Activated CD4-positive, alpha-beta T cell treated with anti-CD3 and anti-CD28 coated beads, Interleukin-2, amount 10 ng/mL, durations not matched to agents 7 days and 5 days (primary cell): ENCODE measurements around the gene ESR1. TPM values are rescaled to one million over a fixed set of nuclear protein-coding genes. Genes with fewer than 3 reads are reported as not detected.
"Not testable (repeated sequence)": the region's sequence is repeated elsewhere in the genome, so short reads cannot be mapped to it uniquely, and the experiment has no call there.

Experiments used
- CTCF ChIA-PET: fragments of 350-600 bp; sonication (Branson Sonifier 250); formaldehyde crosslinking; loops from one replicate; lab custom pipeline; 2021; ENCODE audit warnings: antibody characterized with exemption; lab: Charles Lee
- POLR2A ChIA-PET: fragments of 350-600 bp; sonication (Branson Sonifier 250); formaldehyde crosslinking; loops from one replicate; lab custom pipeline; 2021; ENCODE audit warnings: antibody characterized with exemption; lab: Charles Lee
- DNase-seq: peaks from one replicate; pipeline ENCODE4 v3.0.0-alpha.2; 2020
- H3K27ac Mint-ChIP-seq: one replicate; pipeline ENCODE4 v1.8.0; 2021; ENCODE audit warnings: mild to moderate bottlenecking, moderate library complexity, mixed read lengths
- H3K27me3 Mint-ChIP-seq: one replicate; pipeline ENCODE4 v1.8.0; 2021; ENCODE audit warnings: mixed read lengths
- H3K36me3 Mint-ChIP-seq: one replicate; pipeline ENCODE4 v1.8.0; 2021; ENCODE audit warnings: low read depth, mixed read lengths
- H3K4me1 Mint-ChIP-seq: one replicate; pipeline ENCODE4 v1.8.0; 2021; ENCODE audit warnings: mixed read lengths
- H3K4me3 Mint-ChIP-seq: one replicate; pipeline ENCODE4 v1.8.0; 2021; ENCODE audit warnings: mild to moderate bottlenecking, moderate library complexity, mixed read lengths
- H3K9me3 Mint-ChIP-seq: one replicate; pipeline ENCODE4 v1.8.0; 2021; ENCODE audit warnings: mixed read lengths
- total RNA-seq, 2 experiments: library from RNA; stranded (reverse); gene quantifications; one replicate each; pipeline ENCODE4 v1.2.3, GENCODE V29; 2021

The ESR1 gene
- total RNA-seq, 2 experiments from 2014 or later: 1.00 to 2.2 TPM

DNA sequence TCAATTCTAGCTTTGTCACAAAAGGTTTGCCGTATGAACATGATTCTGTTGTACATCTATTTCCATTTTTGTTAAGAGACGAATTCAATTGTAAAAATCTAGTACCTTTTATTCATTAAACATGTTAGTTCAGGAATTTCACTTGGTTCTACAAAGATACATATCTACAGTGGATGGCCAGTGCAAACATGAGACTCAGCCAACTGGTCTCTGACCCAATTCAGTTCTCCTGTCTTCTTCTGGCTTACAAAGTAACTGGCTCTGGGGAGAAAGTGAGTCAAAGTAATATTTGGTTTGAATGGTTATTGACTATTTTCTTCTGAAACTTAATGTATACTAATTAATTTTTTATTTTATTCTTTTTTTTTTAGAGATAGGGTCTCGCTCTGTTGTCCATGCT is 70.0 kb downstream of the ESR1 start:
- Mint-ChIP-seq H3K9me3 (no peaks in the 10 kb centered on the region), H3K27me3 (no peaks in the 10 kb centered on the region), H3K4me1 (no peaks in the 10 kb centered on the region), H3K4me3 (no peak overlapping the region), H3K36me3 (no peaks in the 10 kb centered on the region), H3K27ac (no peak overlapping the region)
- ChIA-PET CTCF (interaction anchor here (0.6 kb wide), 1 partner anchor 42 kb away, joined by 3 read pairs; no protein-coding TSS in a partner anchor), POLR2A (no interaction called here)
- DNase-seq: no peak

DNA sequence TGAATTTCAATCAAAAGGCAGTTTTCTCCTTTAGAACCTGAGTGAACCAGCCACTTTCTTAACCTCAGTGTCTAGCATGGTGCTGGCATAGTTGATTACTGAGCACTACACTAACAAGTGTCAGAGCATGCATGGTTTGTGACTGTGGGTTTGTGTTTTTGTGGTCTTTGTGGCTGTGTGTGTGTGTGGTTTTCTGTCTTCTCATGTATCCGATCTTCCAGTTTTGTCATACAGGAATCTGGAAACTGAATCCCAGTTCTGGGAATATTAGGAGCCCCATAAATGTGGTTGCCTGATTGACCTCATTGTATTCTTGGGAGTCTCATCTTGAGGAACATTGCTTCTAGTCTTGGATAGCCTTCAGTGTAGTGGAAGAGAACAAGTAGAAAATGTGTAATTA is 73.7 kb downstream of the ESR1 start:
- Mint-ChIP-seq H3K4me1 (no peaks in the 10 kb centered on the region), H3K4me3 (no peak overlapping the region)
- POLR2A ChIA-PET: no interaction called here

DNA sequence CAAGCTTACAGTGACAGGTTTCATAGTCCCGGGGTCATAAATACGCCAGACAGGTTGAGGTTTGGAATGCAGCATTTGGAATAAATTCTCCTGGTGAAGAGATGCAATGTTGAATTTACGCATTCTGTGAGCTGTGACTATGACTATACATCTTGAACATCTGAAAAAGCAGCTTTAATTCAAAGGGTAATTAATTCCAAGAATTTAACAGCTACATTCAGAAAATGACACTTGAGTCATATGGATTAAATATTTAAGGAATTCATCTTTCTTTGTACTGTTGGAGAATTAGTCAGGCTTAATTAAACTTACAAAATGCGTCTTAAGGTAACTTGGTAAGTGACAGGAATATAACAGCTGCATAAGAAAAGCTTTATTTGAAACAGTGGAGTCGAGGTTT is 74.7 kb downstream of the ESR1 start:
- no peaks in the 10 kb centered on the region for H3K27me3 Mint-ChIP-seq

More for the DNA sequence above, 73.7 kb downstream of the ESR1 start:
- no peak overlapping the region for H3K27ac Mint-ChIP-seq
- H3K36me3 Mint-ChIP-seq: no peaks in the 10 kb centered on the region
- H3K27me3 Mint-ChIP-seq: no peaks in the 10 kb centered on the region
- no peak for DNase-seq
- H3K9me3 Mint-ChIP-seq: no peaks in the 10 kb centered on the region
- CTCF ChIA-PET: no interaction called here

DNA sequence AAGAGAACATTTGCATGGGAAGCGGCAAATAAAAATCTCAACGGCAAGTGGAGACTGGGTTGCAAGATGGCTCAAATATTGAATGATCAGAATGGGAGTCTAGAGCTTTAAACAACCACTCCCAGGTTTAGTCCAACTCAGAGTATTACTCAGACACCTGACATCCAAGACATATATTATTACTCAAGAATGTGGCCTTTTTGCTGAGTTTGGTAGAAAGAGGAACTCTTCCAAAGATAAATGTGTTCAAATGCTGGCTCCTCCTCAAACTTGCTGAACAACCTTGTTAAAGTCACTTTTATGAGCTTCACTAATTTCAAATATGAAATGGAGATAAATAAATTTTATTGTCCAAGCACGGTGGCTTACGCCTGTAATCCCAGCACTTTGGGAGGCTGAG is 77.8 kb downstream of the ESR1 start:
- H3K27me3 Mint-ChIP-seq: no peaks in the 10 kb centered on the region
- POLR2A ChIA-PET: no interaction called here
- CTCF ChIA-PET: no interaction called here
- no peak for DNase-seq
- H3K9me3 Mint-ChIP-seq: no peaks in the 10 kb centered on the region
- H3K27ac Mint-ChIP-seq: no peak overlapping the region
- H3K36me3 Mint-ChIP-seq: no peaks in the 10 kb centered on the region
- no peak overlapping the region for H3K4me3 Mint-ChIP-seq
- no peaks in the 10 kb centered on the region for H3K4me1 Mint-ChIP-seq

More for the DNA sequence above, 74.7 kb downstream of the ESR1 start:
- H3K9me3 Mint-ChIP-seq: no peaks in the 10 kb centered on the region
- ChIA-PET POLR2A (no interaction called here), CTCF (interaction anchor here (0.6 to 0.8 kb wide), 2 partner anchors 11 to 283 kb away, joined by 3 read pairs; no protein-coding TSS in a partner anchor)
- H3K36me3 Mint-ChIP-seq: no peaks in the 10 kb centered on the region
- H3K4me3 Mint-ChIP-seq: no peak overlapping the region
- no peaks in the 10 kb centered on the region for H3K4me1 Mint-ChIP-seq
- DNase-seq: no peak
- no peak overlapping the region for H3K27ac Mint-ChIP-seq

DNA sequence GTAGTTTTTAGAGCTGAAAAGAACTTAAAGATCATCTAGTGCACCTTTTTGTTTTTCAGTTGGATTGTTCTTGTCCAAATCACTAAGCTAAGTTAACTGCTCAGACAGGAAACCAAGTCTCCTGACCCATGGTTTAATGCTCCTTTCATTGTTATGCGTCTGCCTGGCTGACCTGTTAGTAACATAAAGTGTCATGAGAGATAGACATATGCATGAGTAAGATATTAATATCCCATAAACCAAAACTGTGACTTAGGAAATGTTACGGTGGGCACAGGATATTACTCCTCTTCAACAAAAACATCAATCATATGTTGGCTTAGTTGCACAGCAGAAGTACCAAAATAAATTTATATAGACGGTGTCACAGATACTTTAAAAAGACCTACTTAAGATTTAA is 84.0 kb downstream of the ESR1 start:
- POLR2A ChIA-PET: no interaction called here
- Mint-ChIP-seq H3K27me3 (no peaks in the 10 kb centered on the region), H3K4me1 (no peaks in the 10 kb centered on the region), H3K27ac (no peak overlapping the region), H3K9me3 (peaks cover 3% of the 10 kb centered on the region), H3K4me3 (no peak overlapping the region), H3K36me3 (no peaks in the 10 kb centered on the region)
- CTCF ChIA-PET: interaction anchor here (0.6 kb wide), 1 partner anchor 167 kb away, joined by 3 read pairs; no protein-coding TSS in a partner anchor
- DNase-seq: no peak

DNA sequence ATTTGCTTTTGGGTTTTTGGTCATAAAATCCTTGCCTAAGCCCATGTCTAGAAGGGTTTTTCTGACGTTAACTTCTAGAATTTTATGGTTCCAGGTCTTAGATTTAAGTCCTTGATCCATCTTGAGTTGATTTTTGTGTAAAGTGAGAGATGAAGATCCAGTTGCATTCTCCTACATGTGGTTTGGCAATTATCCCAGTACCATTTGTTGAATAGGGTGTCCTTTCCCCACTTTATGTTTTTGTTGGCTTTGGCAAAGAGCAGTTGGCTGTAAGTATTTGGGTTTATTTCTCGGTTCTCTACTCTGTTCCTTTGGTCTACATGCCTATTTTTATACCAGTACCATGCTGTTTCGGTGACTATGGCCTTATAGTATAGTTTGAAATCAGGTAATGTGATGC is 86.9 kb downstream of the ESR1 start:
- not testable (repeated sequence) for H3K9me3 Mint-ChIP-seq, H3K36me3 Mint-ChIP-seq

DNA sequence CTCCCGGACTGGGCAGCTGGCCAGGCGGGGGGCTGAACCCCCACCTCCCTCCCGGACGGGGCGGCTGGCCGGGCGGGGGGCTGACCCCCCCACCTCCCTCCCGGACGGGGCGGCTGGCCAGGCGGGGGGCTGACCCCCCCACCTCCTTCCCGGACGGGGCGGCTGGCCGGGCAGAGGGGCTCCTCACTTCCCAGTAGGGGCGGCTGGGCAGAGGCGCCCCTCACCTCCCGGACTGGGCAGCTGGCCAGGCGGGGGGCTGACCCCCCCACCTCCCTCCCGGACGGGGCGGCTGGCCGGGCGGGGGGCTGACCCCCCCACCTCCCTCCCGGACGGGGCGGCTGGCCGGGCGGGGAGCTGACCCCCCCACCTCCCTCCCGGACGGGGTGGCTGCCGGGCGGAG is 91.7 kb downstream of the ESR1 start:
- DNase-seq, H3K9me3 Mint-ChIP-seq, H3K27me3 Mint-ChIP-seq, POLR2A ChIA-PET, H3K36me3 Mint-ChIP-seq, H3K27ac Mint-ChIP-seq, CTCF ChIA-PET, H3K4me3 Mint-ChIP-seq, H3K4me1 Mint-ChIP-seq: not testable (repeated sequence)

More for the DNA sequence above, 86.9 kb downstream of the ESR1 start:
- H3K4me3 Mint-ChIP-seq, H3K27ac Mint-ChIP-seq, H3K27me3 Mint-ChIP-seq, H3K4me1 Mint-ChIP-seq, POLR2A ChIA-PET, DNase-seq, CTCF ChIA-PET: not testable (repeated sequence)

DNA sequence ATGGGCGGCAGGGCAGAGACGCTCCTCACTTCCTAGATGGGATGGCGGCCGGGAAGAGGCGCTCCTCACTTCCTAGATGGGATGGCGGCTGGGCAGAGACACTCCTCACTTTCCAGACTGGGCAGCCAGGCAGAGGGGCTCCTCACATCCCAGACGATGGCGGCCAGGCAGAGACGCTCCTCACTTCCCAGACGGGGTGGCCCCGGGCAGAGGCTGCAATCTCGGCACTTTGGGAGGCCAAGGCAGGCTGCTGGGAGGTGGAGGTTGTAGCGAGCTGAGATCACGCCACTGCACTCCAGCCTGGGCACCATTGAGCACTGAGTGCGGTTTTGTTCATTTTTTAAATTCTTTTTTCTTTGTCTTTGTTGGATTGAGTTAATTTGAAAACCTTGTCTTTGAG is 92.3 kb downstream of the ESR1 start:
- CTCF ChIA-PET: interaction anchor here (1.5 kb wide), 1 partner anchor 80 kb away, joined by 3 read pairs; no protein-coding TSS in a partner anchor
- H3K27me3 Mint-ChIP-seq, H3K4me3 Mint-ChIP-seq, H3K27ac Mint-ChIP-seq, H3K36me3 Mint-ChIP-seq, H3K9me3 Mint-ChIP-seq, DNase-seq, H3K4me1 Mint-ChIP-seq, POLR2A ChIA-PET: not testable (repeated sequence)

DNA sequence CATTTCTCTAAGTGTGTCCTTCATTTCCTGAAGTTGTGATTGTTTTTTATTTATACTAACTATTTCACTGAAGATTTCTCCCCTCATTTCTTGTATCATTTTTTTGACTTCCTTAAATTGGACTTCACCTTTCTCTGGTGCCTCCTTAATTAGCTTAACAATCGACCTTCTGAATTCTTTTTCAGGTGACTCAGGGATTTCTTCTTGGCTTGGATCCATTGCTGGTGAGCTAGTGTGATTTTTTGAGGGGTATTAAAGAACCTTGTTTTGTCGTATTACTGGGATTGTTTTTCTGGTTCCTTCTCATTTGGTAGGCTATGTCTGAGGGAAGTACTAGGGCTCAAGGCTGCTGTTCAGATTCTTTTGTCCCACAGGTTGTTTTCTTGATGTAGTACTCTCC is 92.8 kb downstream of the ESR1 start:
- CTCF ChIA-PET: interaction anchor here (1.5 kb wide), 1 partner anchor 80 kb away, joined by 3 read pairs; no protein-coding TSS in a partner anchor
- Mint-ChIP-seq H3K4me3 (no peak overlapping the region), H3K27ac (no peak overlapping the region), H3K4me1 (no peaks in the 10 kb centered on the region), H3K27me3 (peaks cover 2% of the 10 kb centered on the region), H3K9me3 (peaks cover 5% of the 10 kb centered on the region), H3K36me3 (peaks cover 2% of the 10 kb centered on the region)
- no peak for DNase-seq
- POLR2A ChIA-PET: no interaction called here

DNA sequence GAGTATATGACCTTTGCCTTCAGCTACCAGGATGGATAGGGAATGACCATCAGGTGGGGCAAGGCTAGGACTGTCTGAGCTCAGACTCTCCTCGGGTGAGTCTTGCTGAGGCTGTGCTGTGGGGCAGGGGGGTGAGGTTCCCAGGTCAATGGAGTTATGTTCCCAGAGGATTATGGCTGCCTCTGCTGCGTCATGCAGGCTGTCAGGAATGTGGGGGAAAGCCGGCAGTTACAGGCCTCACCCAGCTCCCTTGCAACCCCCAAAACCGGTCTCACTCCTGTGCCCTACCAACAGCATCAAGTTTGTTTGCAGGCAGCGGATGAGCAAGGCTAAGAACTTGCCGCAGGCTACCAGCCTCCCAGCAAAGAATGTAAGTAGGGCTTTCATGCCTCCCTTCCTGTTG is 93.5 kb downstream of the ESR1 start:
- peaks cover 2% of the 10 kb centered on the region for H3K36me3 Mint-ChIP-seq
- no peak overlapping the region for H3K27ac Mint-ChIP-seq
- CTCF ChIA-PET: interaction anchor here (1.5 kb wide), 1 partner anchor 81 kb away, joined by 3 read pairs; no protein-coding TSS in a partner anchor
- no peaks in the 10 kb centered on the region for H3K4me1 Mint-ChIP-seq
- no peak overlapping the region for H3K4me3 Mint-ChIP-seq
- POLR2A ChIA-PET: no interaction called here
- DNase-seq: no peak
- H3K27me3 Mint-ChIP-seq: peaks cover 2% of the 10 kb centered on the region
- peaks cover 5% of the 10 kb centered on the region for H3K9me3 Mint-ChIP-seq

DNA sequence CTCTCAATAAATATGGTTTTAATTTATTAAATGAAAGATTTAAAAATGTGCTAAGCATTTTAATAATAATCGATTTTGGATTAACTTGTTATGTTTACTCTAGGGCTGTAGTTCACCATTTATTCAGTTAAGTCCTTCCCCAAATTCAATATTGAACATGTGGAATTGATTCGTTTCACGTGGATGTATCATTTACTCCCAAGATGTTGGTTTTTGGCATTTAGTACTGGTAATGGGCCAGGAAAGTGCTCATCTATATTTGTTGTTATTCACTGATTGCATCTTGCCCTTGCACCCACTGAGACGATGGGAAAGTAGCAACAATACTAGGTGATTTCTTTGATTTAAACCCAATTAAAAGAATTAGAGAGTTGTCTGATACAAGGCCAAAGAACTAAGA is 97.1 kb downstream of the ESR1 start:
- Mint-ChIP-seq H3K27me3 (no peaks in the 10 kb centered on the region), H3K9me3 (peaks cover 5% of the 10 kb centered on the region), H3K4me3 (no peak overlapping the region), H3K36me3 (peaks cover 2% of the 10 kb centered on the region), H3K4me1 (no peaks in the 10 kb centered on the region), H3K27ac (no peak overlapping the region)
- POLR2A ChIA-PET: no interaction called here
- no peak for DNase-seq
- CTCF ChIA-PET: no interaction called here

DNA sequence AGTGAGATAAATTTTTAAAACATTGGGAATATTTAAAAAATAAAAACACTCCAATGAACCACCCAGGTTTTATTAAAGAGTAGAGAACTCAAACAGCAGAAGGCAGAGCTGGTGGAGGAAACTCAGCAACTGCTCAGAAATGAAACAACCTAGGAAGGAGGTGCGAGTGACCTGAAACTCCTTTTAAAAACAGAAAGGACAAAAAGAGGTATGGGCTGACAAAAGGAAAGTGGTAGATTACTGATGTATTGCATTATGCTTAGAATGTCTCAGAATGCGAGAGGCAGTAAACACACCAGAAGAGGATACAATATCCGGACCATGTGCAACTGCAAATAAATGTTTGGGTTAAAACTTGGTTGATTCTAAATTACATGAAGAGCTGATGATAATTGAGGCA is 97.6 kb downstream of the ESR1 start:
- peaks cover 2% of the 10 kb centered on the region for H3K36me3 Mint-ChIP-seq

DNA sequence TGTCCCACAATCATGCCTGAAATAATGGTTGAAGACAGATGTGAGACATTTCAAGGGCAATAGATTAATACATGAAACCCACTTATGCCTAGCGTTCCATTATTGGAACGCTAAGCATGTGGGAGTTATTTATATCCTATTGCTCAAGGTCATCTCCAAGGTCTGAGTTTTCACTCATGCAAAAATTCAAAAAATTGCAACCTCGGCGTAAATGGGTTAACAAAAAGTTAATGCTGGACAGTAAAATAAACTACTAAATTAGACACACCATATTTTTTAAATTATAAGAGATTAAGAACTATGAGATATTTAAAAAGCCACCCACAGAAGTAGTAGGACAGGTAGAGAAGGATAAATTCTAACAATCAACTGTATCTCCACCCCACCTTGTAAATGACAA is 98.4 kb downstream of the ESR1 start:
- Mint-ChIP-seq H3K36me3 (no peaks in the 10 kb centered on the region), H3K4me3 (no peak overlapping the region), H3K9me3 (no peaks in the 10 kb centered on the region), H3K4me1 (no peaks in the 10 kb centered on the region), H3K27me3 (no peaks in the 10 kb centered on the region), H3K27ac (no peak overlapping the region)
- CTCF ChIA-PET: interaction anchor here (0.7 kb wide), 1 partner anchor 22 kb away, joined by 3 read pairs; no protein-coding TSS in a partner anchor
- no peak for DNase-seq
- POLR2A ChIA-PET: no interaction called here

More for the DNA sequence above, 97.6 kb downstream of the ESR1 start:
- ChIA-PET CTCF (interaction anchor here (0.7 kb wide), 1 partner anchor 23 kb away, joined by 3 read pairs; no protein-coding TSS in a partner anchor), POLR2A (no interaction called here)
- H3K9me3 Mint-ChIP-seq: peaks cover 3% of the 10 kb centered on the region
- no peaks in the 10 kb centered on the region for H3K27me3 Mint-ChIP-seq
- H3K4me3 Mint-ChIP-seq: no peak overlapping the region
- no peak overlapping the region for H3K27ac Mint-ChIP-seq
- H3K4me1 Mint-ChIP-seq: no peaks in the 10 kb centered on the region
- no peak for DNase-seq

DNA sequence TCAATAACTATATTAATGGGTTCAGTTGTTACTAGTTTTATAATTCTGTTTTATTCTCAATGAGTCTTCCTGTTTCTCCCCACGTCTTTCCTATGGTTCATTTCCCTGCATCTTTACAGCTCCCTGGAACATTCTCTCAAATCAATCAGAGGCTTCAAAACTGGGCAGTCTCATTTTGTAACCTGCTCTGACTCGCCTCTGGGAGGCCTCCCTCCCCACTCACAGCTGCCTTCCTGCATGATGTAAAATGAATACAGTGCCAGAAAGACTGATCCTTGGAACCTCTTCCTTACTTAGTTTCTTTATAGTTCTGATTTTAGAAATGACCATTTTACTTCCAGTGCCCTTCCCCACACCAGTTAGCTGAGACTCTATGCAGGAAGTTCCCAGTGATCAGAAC is 103.9 kb downstream of the ESR1 start:
- no peak for DNase-seq
- Mint-ChIP-seq H3K36me3 (no peaks in the 10 kb centered on the region), H3K4me3 (no peak overlapping the region), H3K27me3 (no peaks in the 10 kb centered on the region), H3K27ac (no peak overlapping the region), H3K4me1 (no peaks in the 10 kb centered on the region), H3K9me3 (no peaks in the 10 kb centered on the region)
- ChIA-PET POLR2A (no interaction called here), CTCF (interaction anchor here (1.6 kb wide), 1 partner anchor 27 kb away, joined by 3 read pairs; no protein-coding TSS in a partner anchor)
